Measurements from ENCODE around the gene TNFSF10.
A peak's percentile ranks its signal among the peaks of the same experiment; 100 is the strongest.
"Not testable (repeated sequence)": the region's sequence is repeated elsewhere in the genome, so short reads cannot be mapped to it uniquely, and the experiment has no call there.

The TNFSF10 gene

DNA sequence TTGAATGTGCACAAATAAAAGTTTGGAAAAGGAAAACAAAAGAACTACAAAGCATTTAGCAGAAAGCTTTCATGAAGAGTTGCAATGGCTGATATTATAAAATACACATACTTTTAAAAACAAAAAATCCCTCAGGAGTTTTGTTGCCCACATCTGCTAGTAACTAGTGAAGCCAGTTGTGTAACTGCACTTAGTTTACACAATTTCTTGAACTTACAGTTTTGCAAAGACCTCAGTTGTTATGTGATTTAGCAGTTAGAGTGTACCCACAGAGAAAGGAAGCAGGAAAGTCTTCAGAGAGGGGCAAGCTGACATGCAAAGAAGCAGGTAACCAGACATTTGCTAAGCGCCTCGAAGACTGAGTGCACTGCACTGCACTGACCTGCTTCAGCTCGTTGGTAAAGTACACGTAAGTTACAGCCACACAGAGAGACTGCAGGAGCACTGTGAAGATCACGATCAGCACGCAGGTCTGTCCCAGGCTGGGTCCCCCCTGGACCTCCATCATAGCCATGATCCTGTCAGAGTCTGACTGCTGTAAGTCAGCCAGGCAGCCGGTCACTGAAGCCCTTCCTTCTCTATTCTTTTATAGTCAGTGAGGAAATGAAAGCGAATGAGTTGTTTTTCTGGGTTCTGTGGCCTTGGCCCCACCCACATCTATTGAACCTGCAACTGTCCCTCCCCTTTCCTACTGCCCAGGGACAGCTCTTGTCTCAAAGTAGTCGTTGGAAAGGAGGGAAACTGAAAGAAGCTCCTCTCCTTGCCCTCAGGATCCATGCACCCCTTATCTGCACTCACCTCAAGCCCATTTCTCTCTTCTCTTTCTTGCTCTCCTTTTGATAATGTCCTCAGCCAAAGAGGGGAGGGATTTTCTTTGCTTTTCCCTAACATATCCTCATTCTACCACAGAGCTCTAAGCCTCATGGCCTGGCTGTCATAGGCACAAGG, at the start of gene TNFSF10:
TSS of gene TNFSF10 (minus strand) at position 560 of the 948 bp plus-strand sequence. CDS start at position 514, 46 bp downstream.
- DNase-seq (ENCODE audit: low read depth), result no peak

DNA sequence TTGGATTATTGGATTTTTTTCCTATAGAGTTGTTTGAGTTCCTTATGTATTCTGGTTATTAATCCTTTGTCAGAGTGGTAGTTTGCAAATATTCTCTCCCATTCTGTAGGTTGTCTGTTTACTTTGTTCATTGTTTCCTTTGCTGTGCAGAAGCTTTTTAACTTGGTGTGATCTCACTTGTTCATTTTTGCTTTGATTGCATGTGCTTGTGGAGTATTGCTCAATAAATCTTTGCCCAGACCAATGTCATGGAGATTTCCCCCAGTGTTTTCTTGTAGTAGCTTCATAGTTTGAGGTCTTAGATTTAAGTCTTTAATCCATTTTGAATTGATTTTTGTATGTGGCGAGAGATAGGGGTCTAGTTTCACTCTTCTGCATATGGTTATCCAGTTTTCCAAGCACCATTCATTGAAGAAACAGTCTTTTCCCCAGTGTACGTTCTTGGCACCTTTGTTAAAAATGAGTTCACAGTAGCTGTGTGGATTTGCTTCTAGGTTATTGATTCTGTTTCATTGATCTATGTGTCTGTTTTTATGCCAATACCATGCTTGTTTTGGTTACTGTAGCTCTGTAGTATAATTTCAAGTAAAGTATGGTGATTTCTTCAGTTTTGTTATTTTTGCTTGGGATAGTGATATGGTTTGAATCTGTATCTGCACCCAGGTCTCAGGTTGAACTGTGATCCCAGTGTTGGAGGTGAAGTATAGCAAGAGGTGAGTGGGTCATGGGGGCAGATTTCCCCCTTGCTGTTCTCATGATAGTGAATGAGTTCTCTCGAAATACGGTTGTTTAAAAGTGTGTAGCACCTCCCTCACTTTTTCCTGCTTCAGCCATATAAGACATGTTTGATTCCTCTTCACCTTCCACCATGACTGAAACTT, 46.1 kb upstream of the TNFSF10 start:
- DNase-seq (ENCODE audit: low read depth), result no peak

DNA sequence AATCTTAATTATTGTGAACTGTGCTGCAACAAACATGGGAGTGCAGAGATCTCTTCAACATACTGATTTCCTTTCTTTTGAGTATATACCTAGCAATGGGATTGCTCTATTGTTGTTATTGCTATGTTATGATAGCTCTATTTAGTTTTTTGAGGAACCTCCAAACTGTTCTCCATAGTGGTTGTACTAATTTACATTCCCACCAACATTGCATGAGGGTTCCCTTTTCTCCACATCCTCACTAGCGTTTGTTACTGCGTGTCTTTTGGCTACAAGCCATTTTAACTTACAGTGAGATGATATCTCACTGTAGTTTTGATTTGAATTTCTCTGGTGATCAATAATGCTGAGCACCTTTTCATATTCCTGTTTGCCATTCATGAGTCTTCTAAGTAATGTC, 45.5 kb upstream of the TNFSF10 start:
- no peak for DNase-seq (ENCODE audit: low read depth)

DNA sequence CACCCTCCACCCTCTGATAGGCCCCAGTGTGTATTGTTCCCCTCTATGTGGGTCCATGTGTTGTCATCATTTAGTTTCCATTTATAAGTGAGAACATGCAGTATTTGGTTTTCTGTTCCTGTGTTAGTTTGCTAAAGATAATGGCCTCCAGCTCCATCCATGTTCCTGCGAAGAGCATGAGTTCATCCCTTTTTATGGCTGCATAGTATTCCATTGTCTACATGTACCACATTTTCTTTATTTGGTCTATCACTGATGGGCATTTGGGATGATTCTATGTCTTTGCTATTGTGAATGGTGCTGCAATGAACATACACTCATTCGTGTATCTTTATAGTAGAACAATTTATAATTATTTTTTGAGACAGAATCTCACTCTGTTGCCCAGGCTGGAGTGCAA, 43.6 kb upstream of the TNFSF10 start:
- not testable (repeated sequence) for DNase-seq (ENCODE audit: low read depth)

DNA sequence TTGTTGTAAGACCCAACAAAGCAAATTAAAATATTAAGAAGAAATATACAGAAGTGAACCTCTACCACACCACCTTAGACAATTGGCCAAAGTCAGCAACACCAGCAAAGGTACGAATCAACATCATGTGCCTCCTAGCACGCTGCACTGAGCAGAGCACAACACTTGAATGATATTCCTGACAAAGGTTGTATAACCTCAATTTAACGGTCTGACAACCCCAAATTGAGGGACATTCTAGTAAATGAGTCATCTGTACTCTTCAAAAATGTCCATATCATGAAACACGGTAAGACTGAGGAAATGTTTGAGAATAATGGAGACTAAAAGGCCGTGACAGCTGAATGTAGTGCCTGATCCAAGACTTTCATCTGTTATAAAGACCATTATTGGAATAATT, 41.3 kb upstream of the TNFSF10 start:
- no peak for DNase-seq (ENCODE audit: low read depth)

DNA sequence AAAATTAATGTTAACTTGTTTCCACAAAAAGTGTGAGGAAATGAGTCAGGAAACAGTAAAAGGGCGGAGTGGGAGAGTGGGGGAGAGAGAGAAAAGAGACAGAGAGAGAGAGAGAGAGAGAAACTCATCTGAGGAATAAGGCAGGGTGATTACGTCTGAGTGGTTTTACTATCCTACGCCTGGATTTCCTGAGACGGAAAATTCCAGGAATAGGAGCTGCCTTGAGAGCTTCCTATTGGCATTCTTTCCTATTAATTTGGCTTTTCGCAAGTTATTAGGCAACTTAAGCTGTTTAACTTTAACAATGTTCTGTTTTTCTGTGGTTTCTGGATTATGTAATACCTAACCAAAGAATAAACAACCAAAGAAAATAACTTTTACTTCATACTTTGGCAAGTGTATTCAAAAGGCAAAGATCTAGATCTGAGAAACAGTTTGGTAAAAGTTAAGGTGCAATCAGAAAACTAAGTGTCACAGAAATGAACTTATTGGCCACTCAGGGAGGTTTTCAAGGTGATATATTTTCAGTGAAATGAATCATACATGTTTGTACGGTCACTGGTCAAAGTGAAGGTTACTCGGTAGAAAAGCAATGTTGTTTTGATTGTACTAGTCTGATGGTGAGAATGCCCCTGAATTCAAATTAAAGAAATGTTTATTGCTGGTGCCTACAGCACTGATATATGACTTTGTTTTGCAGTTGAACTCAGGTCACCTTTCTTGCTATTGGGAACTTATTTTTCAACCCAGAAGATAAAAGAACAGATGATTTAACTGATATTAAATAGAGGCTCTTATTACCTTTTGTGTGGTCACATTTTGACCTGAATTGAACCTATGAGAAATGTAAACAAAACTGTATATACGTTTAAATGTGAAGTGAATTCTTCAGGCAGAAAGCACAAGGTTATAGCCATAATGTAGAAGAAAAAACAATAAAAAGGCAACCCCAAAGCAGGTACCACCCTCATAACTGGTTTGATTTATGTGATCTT, 39.9 kb upstream of the TNFSF10 start:
- peak; percentile 33 for DNase-seq (ENCODE audit: low read depth)

DNA sequence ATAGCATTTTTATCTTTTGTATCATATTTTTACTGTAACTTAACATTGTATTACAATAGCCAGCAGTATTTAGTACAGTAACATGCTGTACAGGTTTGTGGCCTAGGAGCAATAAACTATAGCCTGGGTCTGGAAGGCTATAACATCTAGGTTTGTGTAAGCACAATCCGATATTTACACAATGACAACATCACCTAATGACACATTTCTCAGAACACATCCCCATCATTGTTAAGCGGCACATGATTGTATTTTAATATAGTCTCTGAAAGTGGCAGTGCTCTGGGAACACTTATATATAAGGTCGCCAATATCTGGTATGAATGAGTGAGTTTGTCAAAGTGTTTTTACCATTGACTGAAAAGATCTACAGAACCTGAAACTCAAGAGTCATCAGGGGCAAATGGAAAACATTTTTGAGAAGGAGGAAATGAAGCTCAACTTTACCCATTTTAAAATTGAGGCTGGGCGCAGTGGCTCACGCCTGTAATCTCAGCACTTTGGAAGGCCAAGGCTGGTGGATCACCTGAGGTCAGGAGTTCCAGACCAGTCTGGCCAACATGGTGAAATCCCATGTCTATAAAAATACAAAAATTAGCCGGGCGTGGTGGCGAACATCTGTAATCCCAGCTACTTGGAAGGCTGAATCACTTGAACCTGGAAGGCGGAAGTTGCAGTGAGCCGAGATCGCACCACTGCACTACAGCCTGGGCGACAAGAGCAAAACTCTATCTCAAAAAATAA, 38.8 kb upstream of the TNFSF10 start:
- no peak for DNase-seq (ENCODE audit: low read depth)

DNA sequence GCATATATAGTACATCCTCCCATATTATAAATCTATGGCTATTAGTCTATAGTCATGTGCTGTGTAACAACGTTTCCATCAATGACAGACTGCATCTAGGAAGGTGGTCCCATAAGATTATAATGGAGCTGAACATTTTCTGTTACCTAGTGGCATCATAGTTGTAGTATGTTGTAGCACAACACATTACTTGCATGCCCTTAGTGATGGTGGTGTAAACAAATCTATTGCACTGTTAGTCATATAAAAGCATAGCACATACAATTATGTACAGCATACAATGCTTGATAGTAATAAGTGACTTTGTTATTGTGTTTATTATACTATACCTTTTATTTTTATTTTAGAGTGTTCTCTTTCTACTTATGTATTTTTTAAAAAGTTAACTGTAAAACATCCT, 37.4 kb upstream of the TNFSF10 start:
- no peak for DNase-seq (ENCODE audit: low read depth)

DNA sequence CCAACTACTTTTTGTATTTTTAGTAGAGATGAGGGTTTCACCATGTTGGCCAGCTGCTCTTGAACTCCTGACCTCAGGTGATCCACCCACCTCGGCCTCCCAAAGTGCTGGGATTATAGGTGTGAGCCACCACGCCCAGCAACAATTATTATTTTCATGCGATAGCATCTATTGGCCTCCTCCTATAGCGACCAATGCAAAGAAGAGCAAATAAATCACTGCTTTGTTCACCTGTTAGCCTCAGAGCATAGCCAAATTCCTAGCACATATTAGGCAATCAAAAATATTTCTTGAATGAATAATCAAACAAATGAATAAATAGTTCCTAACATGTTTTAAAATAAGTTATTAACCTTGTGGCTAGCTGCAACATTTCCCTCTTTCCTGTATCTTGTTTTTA, 36.8 kb upstream of the TNFSF10 start:
- no peak for DNase-seq (ENCODE audit: low read depth)

DNA sequence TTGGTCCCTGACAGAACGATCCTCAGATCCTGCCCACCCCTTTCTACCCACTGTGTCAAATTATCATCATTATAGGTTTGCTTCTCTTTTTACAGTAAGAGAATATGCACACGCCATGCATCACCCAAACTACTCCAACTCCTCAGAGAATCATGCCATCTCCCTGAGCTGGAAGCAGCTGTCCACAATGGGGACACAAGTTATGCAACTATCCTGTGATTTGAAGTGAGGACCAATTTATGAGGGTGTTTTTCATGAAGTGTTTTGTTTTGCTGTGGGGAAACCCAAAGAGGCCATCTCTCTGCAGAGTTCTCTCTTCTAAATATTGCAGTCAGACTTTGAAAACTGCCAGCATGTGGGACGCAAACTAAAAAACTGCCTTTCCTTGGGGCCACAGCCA, 35.8 kb upstream of the TNFSF10 start:
- DNase-seq (ENCODE audit: low read depth), result no peak

DNA sequence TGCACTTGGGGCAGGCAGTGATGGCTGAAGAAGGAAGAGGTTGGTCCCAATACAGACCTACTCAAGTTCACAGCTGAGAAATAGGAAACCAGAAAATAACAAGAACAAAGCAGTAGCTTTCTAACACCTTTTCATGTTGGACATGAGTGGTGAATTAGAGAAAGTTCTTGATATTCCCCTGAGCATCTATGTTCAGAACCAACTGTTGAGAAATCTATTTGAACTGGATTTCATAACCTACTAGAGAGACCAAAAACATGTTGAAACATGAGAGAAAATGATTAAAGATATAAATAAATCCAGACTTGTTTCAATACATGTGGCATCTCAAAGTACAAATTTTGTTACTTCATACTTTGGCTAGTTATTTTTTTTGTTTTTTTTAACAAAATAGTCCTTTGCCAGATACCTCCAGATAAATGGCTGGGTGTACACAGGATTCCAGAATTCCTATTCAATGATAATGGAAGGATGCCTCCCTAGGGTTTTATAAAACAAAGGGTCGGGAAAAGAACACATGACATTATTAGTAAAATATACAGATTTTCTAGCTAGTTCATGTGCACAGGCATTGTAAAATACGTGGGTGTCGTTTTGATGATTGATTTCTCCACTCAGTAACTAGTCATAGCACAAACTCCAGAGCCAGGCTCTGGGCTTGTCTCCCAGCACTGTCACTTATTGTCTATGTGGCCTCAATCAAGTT, 34.4 kb upstream of the TNFSF10 start:
- peak; percentile 28 for DNase-seq (ENCODE audit: low read depth)

DNA sequence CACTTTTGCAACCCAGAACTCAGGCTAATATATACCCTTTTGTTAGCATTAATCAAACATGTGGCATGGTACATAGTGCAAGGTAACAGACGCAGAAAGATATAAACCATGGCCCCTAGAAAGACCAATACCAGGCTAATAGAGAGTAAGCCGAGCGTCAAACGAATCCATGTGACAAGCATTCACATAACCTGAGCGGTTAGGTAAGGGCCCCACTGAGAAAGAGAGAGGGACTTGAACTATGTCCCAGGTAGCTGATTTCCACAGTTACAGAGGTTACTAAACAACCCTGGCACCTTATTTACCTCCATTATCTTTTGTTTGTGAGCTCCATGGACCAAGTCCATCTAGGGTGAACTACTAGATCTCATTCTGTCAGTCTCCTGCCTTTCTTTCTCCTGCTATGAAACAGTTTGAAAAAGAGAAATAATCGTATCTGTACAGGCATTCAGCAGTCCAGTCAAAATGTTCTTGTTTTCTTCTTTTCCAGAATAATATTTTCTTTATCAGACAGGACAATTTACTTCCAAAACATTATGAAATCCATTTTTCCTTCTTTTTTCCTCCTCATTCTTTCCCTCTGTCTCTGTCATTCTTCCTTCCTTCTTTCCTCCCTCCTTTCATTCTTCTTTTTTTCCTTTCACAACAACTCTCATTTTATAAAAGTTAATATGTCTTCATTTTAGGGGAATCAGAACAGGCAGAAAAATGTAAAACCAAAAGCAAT, 30.5 kb upstream of the TNFSF10 start:
- no peak for DNase-seq (ENCODE audit: low read depth)

DNA sequence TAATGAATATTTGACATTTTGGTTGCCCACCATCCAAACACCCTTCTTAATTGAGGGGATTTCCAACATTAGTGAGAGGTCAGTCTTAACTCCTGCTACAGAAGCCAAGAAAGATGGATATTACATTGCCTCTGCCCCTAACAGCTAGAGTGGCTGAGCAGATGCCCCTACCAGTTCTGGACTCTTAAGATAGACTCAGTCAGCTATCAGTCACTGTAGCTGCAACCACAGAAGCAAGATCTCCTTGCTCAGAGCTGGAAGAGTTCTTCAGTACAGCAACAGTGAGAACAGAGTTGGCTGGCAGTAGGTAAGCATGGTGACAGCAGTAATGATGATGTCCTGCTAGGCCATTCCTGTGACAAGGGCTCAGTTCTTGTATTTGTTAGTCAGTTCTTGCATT, 29.4 kb upstream of the TNFSF10 start:
- DNase-seq (ENCODE audit: low read depth), result no peak

DNA sequence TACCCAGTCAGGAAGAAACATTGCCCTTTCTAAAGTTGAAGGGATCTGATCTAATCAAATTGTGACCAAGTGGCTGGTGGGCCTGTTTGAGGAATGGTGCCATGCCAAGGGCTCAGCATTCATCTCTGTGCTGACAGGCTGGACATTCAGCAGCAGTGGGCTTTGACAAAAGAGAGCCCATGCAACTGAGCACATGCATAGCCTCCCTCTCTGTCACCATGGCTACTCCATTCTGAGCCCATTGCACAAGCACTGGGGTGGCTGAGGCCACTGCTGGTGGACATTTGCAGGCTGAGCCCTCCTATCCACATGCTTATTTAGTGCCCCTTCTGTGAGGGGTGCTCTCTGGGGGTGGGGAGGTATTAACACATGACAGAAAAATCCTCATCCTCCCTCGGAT, 28.6 kb upstream of the TNFSF10 start:
- DNase-seq (ENCODE audit: low read depth), result no peak

DNA sequence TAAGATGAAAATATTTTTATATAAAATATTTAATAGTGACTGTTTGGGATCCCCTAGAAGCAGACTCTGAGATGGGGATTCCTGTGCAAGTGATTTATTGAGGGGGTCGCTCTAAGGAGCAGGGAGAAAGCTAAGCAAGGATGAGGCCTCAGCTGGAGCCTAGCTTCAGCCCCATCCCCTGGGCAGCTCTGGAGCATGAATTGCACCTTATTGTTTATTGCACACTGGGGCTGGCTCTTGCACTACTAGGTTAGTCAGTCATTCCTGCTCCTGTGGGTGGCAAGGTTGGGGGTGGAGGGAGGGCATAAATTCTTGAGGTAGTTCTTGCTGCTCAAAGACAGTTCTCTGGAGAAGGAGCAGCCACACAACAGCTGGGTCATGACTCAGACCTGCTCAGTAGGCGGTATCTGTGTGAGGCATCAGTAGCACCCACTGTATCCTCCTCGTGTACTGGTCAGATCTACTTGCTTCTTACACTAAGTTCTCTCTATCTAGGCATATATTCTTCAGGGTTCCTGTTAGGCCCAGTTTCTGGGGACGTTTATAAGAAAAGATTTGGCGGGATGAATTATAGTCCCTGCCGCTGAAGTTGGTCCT, 27.2 kb upstream of the TNFSF10 start:
- peak; percentile 50 for DNase-seq (ENCODE audit: low read depth)

DNA sequence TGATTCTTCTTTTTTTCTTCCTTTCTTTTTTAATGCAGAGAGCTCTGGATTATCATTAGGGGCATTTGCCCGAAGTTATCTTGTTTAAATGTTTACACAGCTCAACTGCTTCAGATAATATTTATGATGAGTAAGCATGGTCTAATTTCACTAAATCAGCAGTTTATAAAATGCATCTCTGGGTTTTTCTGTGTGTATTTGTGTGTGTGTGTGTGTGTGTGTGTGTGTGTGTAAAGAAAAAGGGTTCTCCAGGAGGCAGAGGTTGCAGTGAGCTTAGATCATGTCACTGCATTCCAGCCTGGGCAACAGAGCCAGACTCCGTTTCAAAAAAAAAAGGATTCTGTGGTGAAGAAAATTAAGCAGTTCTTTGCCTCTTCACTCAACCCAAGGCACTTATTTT, 25.9 kb upstream of the TNFSF10 start:
- no peak for DNase-seq (ENCODE audit: low read depth)

DNA sequence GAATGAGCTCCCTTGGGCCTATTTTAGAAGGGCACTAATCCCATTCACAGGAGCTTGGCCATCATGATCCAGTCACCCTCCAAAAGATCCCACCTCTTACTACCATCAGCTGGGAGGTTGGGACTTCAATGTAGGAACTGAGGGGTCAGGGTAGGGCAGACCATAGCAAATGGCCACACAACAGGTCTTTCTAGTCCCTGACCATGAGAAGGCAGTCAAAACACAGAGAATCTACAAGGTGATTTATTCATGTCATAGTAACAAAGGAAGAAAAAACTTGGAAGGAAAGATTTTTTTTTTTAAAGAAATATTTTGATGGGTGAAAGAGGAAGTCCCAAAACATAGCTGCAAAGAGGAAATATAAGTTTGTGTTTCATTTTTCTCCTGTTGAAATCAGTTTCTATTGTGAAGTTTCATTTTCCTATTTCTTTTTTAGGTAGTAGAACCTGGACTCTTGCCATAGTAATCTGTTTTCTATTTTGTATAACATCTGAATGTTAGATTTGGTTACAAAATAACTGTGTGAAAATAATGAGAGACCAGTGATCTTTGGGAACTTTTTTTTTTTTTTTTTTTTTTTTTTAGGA, 23.5 kb upstream of the TNFSF10 start:
- no peak for DNase-seq (ENCODE audit: low read depth)

DNA sequence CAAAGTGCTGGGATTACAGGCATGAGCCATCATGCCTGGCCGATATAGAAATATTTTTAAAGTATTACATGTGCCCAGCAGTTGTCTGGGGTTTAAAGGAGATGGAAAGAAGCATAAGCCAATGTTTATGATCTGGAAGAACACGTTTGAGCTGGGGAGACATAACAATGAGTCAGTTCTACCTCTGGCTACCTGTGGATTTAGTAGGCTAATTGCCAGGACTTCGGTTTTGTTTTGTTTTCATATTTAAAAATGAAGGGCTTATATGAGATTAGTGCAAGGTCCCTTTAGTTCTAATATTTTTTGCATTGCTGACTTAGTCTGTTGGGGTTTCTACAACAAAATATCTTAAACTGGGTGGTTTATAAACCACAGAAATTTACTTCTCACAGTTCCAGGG, 22.9 kb upstream of the TNFSF10 start:
- no peak for DNase-seq (ENCODE audit: low read depth)

DNA sequence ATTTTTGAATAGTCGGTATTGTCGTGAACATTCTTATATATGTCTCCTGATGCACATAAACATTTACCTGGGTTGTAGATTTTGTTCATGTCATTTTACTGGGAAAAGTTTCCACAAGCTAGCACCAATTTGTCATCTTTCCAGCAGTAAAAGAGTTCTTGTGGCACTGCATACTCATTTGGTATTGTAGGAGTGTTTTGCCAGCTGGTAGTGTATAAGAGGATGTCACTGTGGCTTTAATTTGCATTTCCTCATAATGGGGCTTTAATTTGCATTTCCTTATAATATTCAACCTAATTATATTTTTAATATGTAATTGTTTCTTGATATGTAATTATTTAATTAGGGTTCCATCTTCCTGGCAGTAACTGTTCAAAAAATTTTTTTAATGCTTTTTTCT, 21.2 kb upstream of the TNFSF10 start:
- DNase-seq (ENCODE audit: low read depth), result no peak
